Activated CD8-positive, alpha-beta T cell treated with anti-CD3 and anti-CD28 coated beads for 36 hours (primary cell): ENCODE measurements around the gene HMGCS1. TPM values are rescaled to one million over a fixed set of nuclear protein-coding genes. Genes with fewer than 3 reads are reported as not detected.

Experiments
- ATAC-seq: fragments of 200-7000 bp; cut with Tn5 transposase; one replicate; pipeline ENCODE4 v1.10.0; 2021; ENCODE audit warnings: mild to moderate bottlenecking, moderate library complexity
- CTCF ChIA-PET: fragments of 350-600 bp; sonication (Branson Sonifier 250); formaldehyde crosslinking; loops from one replicate; lab custom pipeline; 2021; ENCODE audit warnings: antibody characterized with exemption; lab: Charles Lee
- POLR2A ChIA-PET: fragments of 350-600 bp; sonication (Branson Sonifier 250); formaldehyde crosslinking; loops from one replicate; lab custom pipeline; 2021; ENCODE audit warnings: antibody characterized with exemption; lab: Charles Lee
- DNase-seq: peaks from one replicate; pipeline ENCODE4 v3.0.0-alpha.2; 2020
- H3K27ac Mint-ChIP-seq: one replicate; pipeline ENCODE4 v1.8.0; 2021; ENCODE audit warnings: mild to moderate bottlenecking, mixed read lengths
- H3K27me3 Mint-ChIP-seq: one replicate; pipeline ENCODE4 v1.8.0; 2021; ENCODE audit warnings: mixed read lengths
- H3K36me3 Mint-ChIP-seq: one replicate; pipeline ENCODE4 v1.8.0; 2021; ENCODE audit warnings: low read depth, mixed read lengths
- H3K4me1 Mint-ChIP-seq: one replicate; pipeline ENCODE4 v1.8.0; 2021; ENCODE audit warnings: low read depth, mixed read lengths
- H3K4me3 Mint-ChIP-seq: one replicate; pipeline ENCODE4 v1.8.0; 2021; ENCODE audit warnings: mild to moderate bottlenecking, moderate library complexity, mixed read lengths
- H3K9me3 Mint-ChIP-seq: one replicate; pipeline ENCODE4 v1.8.0; 2021; ENCODE audit warnings: mixed read lengths
- intact Hi-C: fragments of 100-400 bp; cut with micrococcal nuclease; formaldehyde crosslinking; loops from one replicate; pipeline ENCODE4 v1.10.0; 2022
- total RNA-seq, 2 experiments: library from RNA; stranded (reverse); gene quantifications; one replicate each; pipeline ENCODE4 v1.2.3, GENCODE V29; 2021
- TF ChIP-seq, protein P1 (sequence below): fragments of 200-600 bp; IDR thresholded peaks from one replicate; pipeline ENCODE4 v1.8.0; 2022; ENCODE audit warnings: antibody characterized with exemption, mild to moderate bottlenecking

Gene HMGCS1
- total RNA-seq, 2 experiments from 2014 or later, result 63.6 to 65.7 TPM

DNA sequence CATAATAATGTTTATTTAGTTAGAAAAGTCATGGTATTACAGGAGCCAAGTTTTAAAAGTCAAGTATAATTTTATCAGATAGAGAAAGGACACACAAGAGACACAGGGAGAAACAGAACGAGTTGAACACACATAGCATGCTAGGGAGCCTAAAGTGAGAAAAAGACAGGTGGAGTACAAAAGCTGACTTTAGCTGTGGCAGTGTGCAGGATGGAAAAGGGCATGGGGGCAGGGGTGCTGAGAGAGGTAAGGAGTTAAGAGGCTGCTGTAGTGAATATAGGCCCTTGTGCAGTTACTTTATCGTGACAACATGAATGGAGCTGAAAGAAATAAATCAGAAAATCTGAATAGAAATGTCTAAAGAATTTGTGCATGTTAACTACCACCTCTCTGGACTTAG is 18.0 kb downstream of the HMGCS1 start:
- ChIA-PET CTCF (interaction anchor here (1.0 to 3.0 kb wide), 3 partner anchors 11 to 189 kb away, joined by 3 to 16 read pairs (median 4); no protein-coding TSS in a partner anchor), POLR2A (interaction anchor here (0.9 kb wide), 1 partner anchor 17 kb away, joined by 3 read pairs; no protein-coding TSS in a partner anchor)
- no peak overlapping the region for H3K27ac Mint-ChIP-seq
- peaks cover 4% of the 10 kb centered on the region for H3K4me1 Mint-ChIP-seq
- no peaks in the 10 kb centered on the region for H3K27me3 Mint-ChIP-seq
- ATAC-seq (no peak), DNase-seq (no peak)
- H3K4me3 Mint-ChIP-seq, result no peak overlapping the region
- intact Hi-C loops, result no loop called here
- H3K9me3 Mint-ChIP-seq, result no peaks in the 10 kb centered on the region
- peaks cover 63% of the 10 kb centered on the region for H3K36me3 Mint-ChIP-seq
- TF ChIP-seq, protein P1, sequence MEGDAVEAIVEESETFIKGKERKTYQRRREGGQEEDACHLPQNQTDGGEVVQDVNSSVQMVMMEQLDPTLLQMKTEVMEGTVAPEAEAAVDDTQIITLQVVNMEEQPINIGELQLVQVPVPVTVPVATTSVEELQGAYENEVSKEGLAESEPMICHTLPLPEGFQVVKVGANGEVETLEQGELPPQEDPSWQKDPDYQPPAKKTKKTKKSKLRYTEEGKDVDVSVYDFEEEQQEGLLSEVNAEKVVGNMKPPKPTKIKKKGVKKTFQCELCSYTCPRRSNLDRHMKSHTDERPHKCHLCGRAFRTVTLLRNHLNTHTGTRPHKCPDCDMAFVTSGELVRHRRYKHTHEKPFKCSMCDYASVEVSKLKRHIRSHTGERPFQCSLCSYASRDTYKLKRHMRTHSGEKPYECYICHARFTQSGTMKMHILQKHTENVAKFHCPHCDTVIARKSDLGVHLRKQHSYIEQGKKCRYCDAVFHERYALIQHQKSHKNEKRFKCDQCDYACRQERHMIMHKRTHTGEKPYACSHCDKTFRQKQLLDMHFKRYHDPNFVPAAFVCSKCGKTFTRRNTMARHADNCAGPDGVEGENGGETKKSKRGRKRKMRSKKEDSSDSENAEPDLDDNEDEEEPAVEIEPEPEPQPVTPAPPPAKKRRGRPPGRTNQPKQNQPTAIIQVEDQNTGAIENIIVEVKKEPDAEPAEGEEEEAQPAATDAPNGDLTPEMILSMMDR, result no peak

- Mint-ChIP-seq H3K27me3 (no peaks in the 10 kb centered on the region), H3K36me3 (peaks cover 64% of the 10 kb centered on the region), H3K4me1 (peaks cover 4% of the 10 kb centered on the region), H3K9me3 (no peaks in the 10 kb centered on the region), H3K27ac (no peak overlapping the region), H3K4me3 (no peak overlapping the region)
- ATAC-seq (no peak), DNase-seq (no peak)
- intact Hi-C loops, result no loop called here
- ChIA-PET POLR2A (interaction anchor here (1.0 kb wide), 1 partner anchor 18 kb away, joined by 5 read pairs; no protein-coding TSS in a partner anchor), CTCF (interaction anchor here (0.8 to 3.0 kb wide), 2 partner anchors 39 to 95 kb away, joined by 3 to 16 read pairs; no protein-coding TSS in a partner anchor)
- TF ChIP-seq, protein P1, result no peak
Measured at GRCh38 chr5:43294226-43294625, 19.0 kb downstream of the HMGCS1 start.

- H3K27me3 Mint-ChIP-seq, result no peaks in the 10 kb centered on the region
- peaks cover 67% of the 10 kb centered on the region for H3K36me3 Mint-ChIP-seq
- DNase-seq, result no peak
- TF ChIP-seq, protein P1, result no peak
- H3K9me3 Mint-ChIP-seq, result no peaks in the 10 kb centered on the region
- H3K4me1 Mint-ChIP-seq, result peaks cover 4% of the 10 kb centered on the region
- POLR2A ChIA-PET, result no interaction called here
- no peak overlapping the region for H3K4me3 Mint-ChIP-seq
- ATAC-seq, result no peak
- intact Hi-C loops, result no loop called here
- CTCF ChIA-PET, result no interaction called here
- H3K27ac Mint-ChIP-seq, result no peak overlapping the region
Measured at GRCh38 chr5:43290726-43291125, 22.5 kb downstream of the HMGCS1 start.

DNA sequence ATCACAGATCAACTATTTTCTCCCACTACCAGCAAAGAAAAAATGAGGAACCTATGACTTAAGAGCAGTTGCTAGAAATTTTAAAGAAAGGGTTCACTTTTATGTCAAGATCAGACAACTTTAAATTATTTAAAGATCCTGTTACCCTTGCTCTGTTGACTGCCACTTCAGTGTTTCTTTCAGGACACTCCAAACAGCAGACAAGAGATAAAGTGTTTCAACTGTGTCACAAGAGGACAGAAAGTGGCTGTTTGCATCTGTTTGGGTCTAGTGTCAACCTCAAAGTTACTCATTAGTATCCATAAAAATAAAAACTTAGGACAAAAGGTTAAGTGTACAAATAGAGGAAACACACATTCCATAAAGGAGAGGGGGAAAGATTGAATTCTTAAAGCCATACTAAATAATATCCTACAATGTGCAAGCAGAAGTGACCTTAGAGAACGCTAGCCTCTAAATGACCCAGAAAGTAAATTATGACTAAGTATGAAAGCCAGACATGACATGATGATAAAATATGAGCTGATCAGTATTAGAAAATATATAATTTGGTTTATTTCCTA is 24.9 kb downstream of the HMGCS1 start:
- intact Hi-C loops, result no loop called here

GRCh38 chr5:43287493-43287892 is 25.7 kb downstream of the HMGCS1 start:
- Mint-ChIP-seq H3K27me3 (no peaks in the 10 kb centered on the region), H3K4me3 (no peak overlapping the region), H3K27ac (no peak overlapping the region), H3K4me1 (peaks cover 4% of the 10 kb centered on the region), H3K36me3 (peaks cover 49% of the 10 kb centered on the region), H3K9me3 (no peaks in the 10 kb centered on the region)
- CTCF ChIA-PET, result no interaction called here
- TF ChIP-seq, protein P1, result no peak
- intact Hi-C loops, result no loop called here
- ATAC-seq (no peak), DNase-seq (no peak)
- POLR2A ChIA-PET, result no interaction called here

More for the DNA sequence above, 24.9 kb downstream of the HMGCS1 start:
- no peak overlapping the region for H3K4me3 Mint-ChIP-seq
- H3K36me3 Mint-ChIP-seq, result peaks cover 54% of the 10 kb centered on the region
- H3K27me3 Mint-ChIP-seq, result no peaks in the 10 kb centered on the region
- DNase-seq, result no peak
- no peaks in the 10 kb centered on the region for H3K9me3 Mint-ChIP-seq
- peaks cover 4% of the 10 kb centered on the region for H3K4me1 Mint-ChIP-seq
- ChIA-PET POLR2A (no interaction called here), CTCF (interaction anchor here (1.0 to 1.2 kb wide), 2 partner anchors 18 to 57 kb away, joined by 3 to 4 read pairs; no protein-coding TSS in a partner anchor)
- H3K27ac Mint-ChIP-seq, result no peak overlapping the region
- TF ChIP-seq, protein P1, result no peak
- no peak for ATAC-seq
